Calu3 (cell line): ENCODE data around the gene YIPF2. TPM values are rescaled to one million over a fixed set of nuclear protein-coding genes. Genes with fewer than 3 reads are reported as not detected.
"Not testable (repeated sequence)": the region's sequence is repeated elsewhere in the genome, so short reads cannot be mapped to it uniquely, and the experiment has no call there.

Source experiments
- BruUV-seq: library from RNA; stranded (reverse); fragments of 400-500 nt; replicated peaks from 2 replicates; lab custom pipeline; 2021; lab: Mats Ljungman, UMichigan
- CTCF ChIA-PET: fragments of 300-600 bp; sonication (Branson Sonifier 250); formaldehyde crosslinking; loops from one replicate; lab custom pipeline; 2022; ENCODE audit warnings: antibody characterized with exemption; lab: Charles Lee
- DNase-seq: peaks from one replicate; pipeline ENCODE4 v3.0.0; 2022
- H3K27ac Mint-ChIP-seq: one replicate; pipeline ENCODE4 v1.8.0; 2022; ENCODE audit warnings: mixed read lengths; ENCODE audit not compliant: unreplicated experiment
- H3K27me3 Mint-ChIP-seq: one replicate; pipeline ENCODE4 v1.8.0; 2022; ENCODE audit warnings: mixed read lengths; ENCODE audit not compliant: unreplicated experiment
- H3K36me3 Mint-ChIP-seq: one replicate; pipeline ENCODE4 v1.8.0; 2022; ENCODE audit warnings: mild to moderate bottlenecking, moderate library complexity, mixed read lengths; ENCODE audit not compliant: insufficient read depth, unreplicated experiment
- H3K4me1 Mint-ChIP-seq: one replicate; pipeline ENCODE4 v1.8.0; 2022; ENCODE audit warnings: mild to moderate bottlenecking, low read depth, mixed read lengths; ENCODE audit not compliant: unreplicated experiment
- H3K4me3 Mint-ChIP-seq: one replicate; pipeline ENCODE4 v1.8.0; 2022; ENCODE audit warnings: mild to moderate bottlenecking, low read depth, moderate library complexity, mixed read lengths; ENCODE audit not compliant: unreplicated experiment
- H3K9me3 Mint-ChIP-seq: one replicate; pipeline ENCODE4 v1.8.0; 2022; ENCODE audit warnings: low read depth, mixed read lengths; ENCODE audit not compliant: unreplicated experiment
- intact Hi-C: fragments of 100-400 bp; cut with micrococcal nuclease; formaldehyde crosslinking; loops from one replicate; pipeline ENCODE4 v1.10.0; 2022; ENCODE audit not compliant: unreplicated experiment
- total RNA-seq: library from RNA; stranded (reverse); gene quantifications from 2 replicates; pipeline ENCODE4 v1.2.3, GENCODE V29; 2022
- TF ChIP-seq, protein P1 (sequence below): fragments of 200-600 bp; IDR thresholded peaks from one replicate; pipeline ENCODE4 v1.8.0; 2022; ENCODE audit warnings: antibody characterized with exemption; ENCODE audit not compliant: unreplicated experiment

The YIPF2 gene
- total RNA-seq, 1 experiment from 2014 or later = 37.8 TPM

- BruUV-seq = no TSS peak
- Mint-ChIP-seq H3K4me1 (no peaks in the 10 kb centered on the region), H3K4me3 (peak overlapping the region; percentile 80), H3K9me3 (no peaks in the 10 kb centered on the region), H3K27ac (no peak overlapping the region), H3K36me3 (peaks cover 27% of the 10 kb centered on the region), H3K27me3 (no peaks in the 10 kb centered on the region)
- intact Hi-C loops = no loop called here
- DNase-seq = peak; percentile 55
- TF ChIP-seq, protein P1, sequence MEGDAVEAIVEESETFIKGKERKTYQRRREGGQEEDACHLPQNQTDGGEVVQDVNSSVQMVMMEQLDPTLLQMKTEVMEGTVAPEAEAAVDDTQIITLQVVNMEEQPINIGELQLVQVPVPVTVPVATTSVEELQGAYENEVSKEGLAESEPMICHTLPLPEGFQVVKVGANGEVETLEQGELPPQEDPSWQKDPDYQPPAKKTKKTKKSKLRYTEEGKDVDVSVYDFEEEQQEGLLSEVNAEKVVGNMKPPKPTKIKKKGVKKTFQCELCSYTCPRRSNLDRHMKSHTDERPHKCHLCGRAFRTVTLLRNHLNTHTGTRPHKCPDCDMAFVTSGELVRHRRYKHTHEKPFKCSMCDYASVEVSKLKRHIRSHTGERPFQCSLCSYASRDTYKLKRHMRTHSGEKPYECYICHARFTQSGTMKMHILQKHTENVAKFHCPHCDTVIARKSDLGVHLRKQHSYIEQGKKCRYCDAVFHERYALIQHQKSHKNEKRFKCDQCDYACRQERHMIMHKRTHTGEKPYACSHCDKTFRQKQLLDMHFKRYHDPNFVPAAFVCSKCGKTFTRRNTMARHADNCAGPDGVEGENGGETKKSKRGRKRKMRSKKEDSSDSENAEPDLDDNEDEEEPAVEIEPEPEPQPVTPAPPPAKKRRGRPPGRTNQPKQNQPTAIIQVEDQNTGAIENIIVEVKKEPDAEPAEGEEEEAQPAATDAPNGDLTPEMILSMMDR = no peak
- CTCF ChIA-PET = no interaction called here
Observed at GRCh38 chr19:10961073-10961860, 32.8 kb upstream of the YIPF2 start.

- Mint-ChIP-seq H3K27ac (peak within 1 kb of the TSS; percentile 77), H3K4me1 (no peaks in the 10 kb centered on the region), H3K36me3 (peaks cover 27% of the 10 kb centered on the region), H3K27me3 (no peaks in the 10 kb centered on the region), H3K4me3 (peak within 1 kb of the TSS; percentile 80), H3K9me3 (no peaks in the 10 kb centered on the region)
- intact Hi-C loops = no loop called here
- DNase-seq = peak; percentile 96
- TF ChIP-seq, protein P1 = no peak
- CTCF ChIA-PET = no interaction called here
- TSS peak; percentile 84 for BruUV-seq
Observed at GRCh38 chr19:10960314-10961072, 32.1 kb upstream of the YIPF2 start, which contains the start of gene SMARCA4. Gene SMARCA4 (plus strand): TSS chr19:10961030. CDS start chr19:10984152, 23,122 bp downstream.

- CTCF ChIA-PET = not testable (repeated sequence)
Observed at GRCh38 chr19:10959277-10959968, 31.0 kb upstream of the YIPF2 start.

GRCh38 chr19:10952809-10953208 is 24.4 kb upstream of the YIPF2 start:
- DNase-seq = peak; percentile 42
- TF ChIP-seq, protein P1 = no peak
- H3K4me3 Mint-ChIP-seq = no peak overlapping the region
- CTCF ChIA-PET = interaction anchor here (0.8 to 0.9 kb wide), 3 partner anchors 11 to 23 kb away, joined by 3 to 4 read pairs (median 3); no protein-coding TSS in a partner anchor
- H3K36me3 Mint-ChIP-seq = no peaks in the 10 kb centered on the region
- no peaks in the 10 kb centered on the region for H3K27me3 Mint-ChIP-seq
- no peak overlapping the region for H3K27ac Mint-ChIP-seq
- BruUV-seq = no TSS peak
- intact Hi-C loops = no loop called here
- no peaks in the 10 kb centered on the region for H3K4me1 Mint-ChIP-seq
- no peaks in the 10 kb centered on the region for H3K9me3 Mint-ChIP-seq

More at GRCh38 chr19:10959277-10959968, 31.0 kb upstream of the YIPF2 start:
- H3K27me3 Mint-ChIP-seq, H3K4me1 Mint-ChIP-seq, H3K9me3 Mint-ChIP-seq, BruUV-seq, DNase-seq, intact Hi-C loops, H3K27ac Mint-ChIP-seq: not testable (repeated sequence)
- Mint-ChIP-seq H3K36me3 (peaks cover 27% of the 10 kb centered on the region), H3K4me3 (peak overlapping the region; percentile 80)
